Activated CD4-positive, alpha-beta T cell treated with anti-CD3 and anti-CD28 coated beads for 24 hours (primary cell): ENCODE results near the gene NINJ2.
"Not testable (repeated sequence)": the region's sequence is repeated elsewhere in the genome, so short reads cannot be mapped to it uniquely, and the experiment has no call there.

Experiments used
- DNase-seq, 2 donors: peaks; one replicate each; pipeline ENCODE4 v3.0.0-alpha.2; 2020; ENCODE audit warnings: low read depth in 2 of 2

The NINJ2 gene

DNA sequence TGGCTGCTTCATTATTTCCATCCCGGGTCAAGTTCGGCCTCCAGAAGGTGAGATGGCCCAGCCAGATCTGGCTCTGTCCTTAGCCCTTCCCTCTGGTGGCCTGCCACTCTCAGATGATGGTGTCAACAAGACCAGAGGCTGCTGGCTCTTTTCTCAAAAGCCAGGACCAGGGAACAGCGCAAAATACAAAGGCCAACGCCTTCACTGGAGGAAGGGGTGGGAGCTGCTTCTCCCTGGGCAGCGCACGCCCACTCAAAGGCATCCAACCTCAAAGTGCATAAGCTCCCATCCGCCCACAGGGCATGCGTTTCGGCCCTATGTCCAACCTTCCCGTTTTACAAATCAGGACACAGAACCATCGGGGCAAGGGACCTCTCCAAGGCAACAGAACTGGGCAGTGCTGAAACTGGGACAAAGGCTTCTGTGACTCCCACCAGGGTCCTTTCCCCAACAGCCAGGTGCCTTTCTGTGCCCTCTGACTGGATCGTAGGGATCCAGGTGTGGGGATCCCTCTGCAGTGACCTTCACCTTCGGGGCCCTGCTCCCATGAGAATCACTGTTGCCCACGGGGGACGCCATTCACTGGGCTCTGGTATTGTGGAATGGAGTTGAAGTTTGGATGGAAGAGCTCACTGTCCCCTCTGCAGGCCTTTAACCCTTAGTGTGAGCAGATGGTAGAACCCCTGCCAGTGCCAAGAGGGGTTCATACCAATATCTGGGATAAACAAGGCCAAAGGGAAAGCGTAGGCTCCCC is 76.8 kb downstream of the NINJ2 start:
- no peak for DNase-seq

DNA sequence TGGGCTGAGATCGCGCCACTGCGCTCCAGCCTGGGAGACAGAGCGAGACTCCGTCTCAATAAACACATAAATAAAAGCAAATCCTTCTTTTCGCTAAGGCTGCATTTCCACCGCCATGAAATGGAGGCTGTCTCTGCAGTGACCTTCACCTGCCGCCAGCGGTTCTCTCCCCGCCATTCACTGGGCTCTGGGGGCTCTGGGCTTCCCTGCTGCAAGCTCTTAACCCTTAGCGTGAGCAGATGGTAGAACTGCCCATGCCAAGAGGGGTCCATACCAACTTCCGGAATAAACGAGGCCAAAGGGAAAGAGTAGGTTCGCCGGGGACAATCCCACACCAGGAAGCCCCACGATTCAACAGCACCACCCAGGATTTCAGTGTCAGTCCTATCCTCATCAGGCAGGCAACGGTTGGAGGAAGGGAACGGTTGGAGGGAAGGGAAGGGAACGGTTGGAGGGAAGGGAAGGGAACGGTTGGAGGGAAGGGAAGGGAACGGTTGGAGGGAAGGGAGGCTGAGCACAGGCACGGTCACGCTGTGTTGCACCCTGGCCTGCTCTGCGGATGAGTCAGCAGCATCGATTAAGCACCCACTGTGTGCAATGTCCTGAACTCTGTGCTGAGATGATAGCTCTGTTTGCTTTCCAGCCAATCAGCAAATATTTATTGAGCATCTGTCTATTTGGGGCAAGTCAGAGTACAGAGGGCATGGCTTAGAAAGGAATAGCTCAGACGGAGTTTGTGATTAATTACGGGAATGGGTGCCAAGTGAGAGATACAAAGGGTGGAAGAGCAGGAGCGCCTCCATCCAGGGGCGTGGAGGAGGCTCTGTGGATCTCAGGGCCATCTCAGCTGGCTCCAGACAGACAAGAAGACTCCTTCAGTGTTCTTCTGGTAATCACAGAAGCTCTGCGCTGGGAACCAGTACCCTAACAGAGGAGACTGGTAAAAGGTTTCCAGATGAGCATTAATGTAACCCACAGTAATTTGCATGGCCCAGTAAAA is 77.9 kb downstream of the NINJ2 start:
- no peak for DNase-seq

DNA sequence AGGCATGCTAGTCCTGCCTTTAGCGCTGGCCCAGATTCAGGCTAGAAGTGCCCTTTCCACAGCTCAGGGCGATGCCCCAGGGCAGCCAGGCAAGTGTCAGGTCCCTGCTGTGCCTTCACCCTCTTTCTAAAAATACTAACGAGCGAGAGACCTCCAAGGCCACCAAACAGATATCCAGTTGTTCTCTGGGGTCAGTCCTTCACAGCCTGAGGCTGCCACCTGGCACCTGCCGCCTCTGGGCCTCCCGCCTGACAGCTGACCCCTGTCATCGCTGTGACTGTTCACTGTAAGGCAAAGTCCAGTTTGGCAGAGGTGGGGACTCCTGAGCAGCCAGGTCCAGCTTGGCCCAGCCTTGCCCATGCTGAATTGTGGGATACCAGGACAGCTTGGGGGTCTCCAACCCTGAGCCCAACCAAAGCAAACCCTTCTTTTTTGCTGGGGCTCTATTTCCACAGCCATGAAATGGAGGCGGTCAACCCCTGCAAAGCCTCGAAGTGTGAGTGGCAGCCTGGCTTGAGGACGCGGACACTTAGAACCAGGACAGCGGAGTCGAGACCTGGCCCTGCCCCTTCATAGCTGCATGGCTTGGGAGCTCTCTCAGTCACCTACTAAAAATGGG is 79.9 kb downstream of the NINJ2 start:
- DNase-seq: no peak

DNA sequence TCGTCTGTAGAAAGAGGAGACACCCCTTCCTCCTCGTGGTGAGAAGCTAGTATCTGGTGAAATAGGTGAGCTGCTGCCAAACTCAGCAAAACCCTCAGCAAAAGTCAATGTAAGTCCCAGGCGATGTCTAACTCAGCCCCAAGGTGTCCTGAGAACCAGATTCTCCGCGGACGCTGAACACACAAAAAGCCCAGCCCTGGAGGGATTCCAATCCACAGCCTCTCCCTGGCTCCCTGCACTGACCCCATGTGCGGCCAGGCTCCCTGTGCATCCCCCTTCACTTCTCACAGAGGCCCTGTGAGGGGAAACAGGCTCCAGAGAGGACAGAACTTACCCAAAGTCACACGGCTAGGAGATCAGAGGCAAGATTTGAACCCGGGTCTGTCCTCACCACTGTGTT is 81.5 kb downstream of the NINJ2 start:
- DNase-seq: no peak

DNA sequence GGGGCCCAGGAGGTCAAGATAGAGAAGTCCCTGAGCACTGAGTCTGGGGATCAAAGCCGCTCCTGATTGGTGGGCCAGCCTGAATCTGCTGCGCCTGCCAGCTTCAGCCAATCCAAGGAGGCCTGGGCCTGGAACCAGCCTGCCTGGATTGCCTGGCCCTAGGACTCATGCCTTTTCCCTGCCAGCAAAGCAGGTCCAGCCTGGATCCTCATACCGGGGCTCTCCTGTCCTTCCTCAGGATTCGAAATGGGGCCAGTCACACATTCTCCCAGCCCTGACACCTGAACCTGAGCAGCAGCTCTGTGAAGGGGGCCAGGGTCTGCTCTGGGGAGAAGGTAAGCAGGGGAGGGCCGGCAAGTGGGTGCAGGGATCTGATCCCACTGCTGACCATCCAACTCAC is 81.9 kb downstream of the NINJ2 start:
- DNase-seq: no peak

DNA sequence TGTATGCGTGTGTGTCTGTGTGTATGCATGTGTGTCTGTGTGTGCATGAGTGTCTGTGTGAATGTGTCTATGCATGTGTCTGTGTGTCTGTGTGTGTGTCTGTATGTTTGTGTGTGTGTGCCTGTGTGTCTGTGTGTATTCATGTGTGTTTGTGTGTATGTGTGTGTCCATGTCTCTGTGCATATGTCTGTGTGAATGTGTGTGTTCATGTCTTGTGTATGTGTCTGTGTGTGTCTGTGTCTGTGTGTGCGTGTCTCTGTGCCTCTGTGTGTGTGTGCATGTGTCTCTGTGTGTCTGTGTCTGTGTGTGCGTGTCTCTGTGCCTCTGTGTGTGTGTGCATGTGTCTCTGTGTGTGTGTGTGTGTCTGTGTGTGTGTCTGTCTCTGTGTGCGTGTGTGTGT is 82.4 kb downstream of the NINJ2 start:
- no peak for DNase-seq

DNA sequence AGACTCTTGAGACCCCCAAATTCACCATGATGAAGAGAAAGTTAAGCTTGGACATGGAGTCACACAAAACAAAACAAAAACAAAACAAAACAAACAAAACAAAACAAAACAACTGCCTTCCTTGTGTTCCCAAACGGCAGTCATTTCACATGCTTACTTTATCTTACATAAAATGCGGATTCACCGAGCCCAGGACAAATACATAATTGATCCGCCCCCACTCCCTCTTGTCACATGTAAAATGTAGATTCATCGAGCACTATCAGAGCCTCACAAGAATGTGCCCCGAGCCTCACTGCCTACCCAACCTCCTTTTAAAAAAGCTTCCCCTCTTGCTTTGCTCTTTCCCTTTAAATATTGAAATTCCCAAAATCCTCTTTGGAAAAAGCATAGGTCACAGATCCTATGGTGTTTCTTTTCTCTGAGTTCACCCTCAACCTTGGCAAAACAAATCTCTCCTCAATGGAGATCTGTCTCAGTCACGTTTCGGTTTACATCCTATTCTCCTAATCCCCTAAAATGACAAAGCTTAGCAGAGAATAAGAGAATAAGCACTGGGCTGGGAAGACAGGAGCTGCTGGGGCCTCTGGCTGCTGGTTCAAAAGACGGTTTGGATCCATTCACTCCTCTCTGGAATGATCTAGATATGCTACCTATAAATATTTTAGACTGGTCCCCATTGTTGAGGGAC is 83.7 kb downstream of the NINJ2 start:
- DNase-seq: no peak

DNA sequence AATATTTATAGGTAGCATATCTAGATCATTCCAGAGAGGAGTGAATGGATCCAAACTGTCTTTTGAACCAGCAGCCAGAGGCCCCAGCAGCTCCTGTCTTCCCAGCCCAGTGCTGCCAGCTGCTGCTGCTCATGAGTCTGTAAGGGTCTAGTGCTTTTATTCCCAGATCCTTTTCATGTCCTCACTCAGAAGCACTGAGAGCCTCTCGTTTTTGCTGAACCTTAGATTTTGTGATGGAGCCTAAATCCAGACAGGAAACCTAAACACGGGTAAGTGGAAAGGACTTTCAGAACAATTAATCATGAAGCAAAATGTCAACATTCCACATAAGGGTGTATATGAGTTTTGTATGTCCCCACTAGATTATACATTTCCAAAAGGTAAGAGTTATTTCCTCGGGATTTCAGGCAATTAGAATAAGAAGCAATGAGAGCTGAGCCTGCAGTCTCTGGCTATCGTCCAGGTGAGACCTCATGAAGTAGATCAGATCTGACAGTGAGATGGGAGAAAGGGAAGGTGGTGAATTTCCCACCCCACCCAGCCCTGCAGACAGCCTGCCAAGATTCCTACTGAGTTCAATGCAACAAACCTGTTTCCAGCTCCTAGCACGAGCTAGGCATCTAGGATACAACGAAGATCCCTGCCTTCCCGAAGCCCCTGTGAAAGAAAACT is 84.4 kb downstream of the NINJ2 start:
- no peak for DNase-seq

DNA sequence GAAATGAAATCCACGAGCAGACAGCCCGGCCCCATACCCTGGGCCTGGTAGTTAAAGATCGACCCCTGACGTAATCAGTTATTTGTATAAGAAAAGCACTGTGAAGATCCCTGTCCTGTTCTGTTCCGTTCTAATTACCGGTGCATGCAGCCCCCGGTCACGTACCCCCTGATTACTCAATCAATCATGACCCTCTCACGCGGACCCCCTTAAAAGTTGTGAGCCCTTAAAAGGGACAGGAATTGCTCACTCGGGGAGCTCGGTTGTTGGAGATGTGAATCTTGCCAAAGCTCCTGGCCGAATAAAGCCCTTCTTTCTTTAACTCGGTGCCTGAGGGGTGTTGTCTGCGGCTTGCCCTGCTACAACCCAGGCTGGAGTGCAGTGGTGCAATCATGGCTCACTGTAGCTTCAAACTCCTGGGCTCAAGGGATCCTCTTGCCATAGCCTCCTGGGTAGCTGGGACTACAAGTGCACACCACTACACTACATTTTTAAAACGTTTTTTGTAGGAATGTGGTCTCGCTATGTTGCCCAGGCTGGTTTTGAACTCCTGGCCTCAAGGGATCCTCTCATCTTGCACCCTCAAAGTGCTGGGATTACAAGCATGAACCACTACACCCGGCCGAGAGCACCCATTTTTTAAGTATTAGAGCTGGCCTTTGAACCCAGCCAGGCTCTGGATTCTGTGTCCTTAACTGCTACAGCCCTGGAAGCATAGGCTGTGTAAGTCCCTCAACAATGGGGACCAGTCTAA is 85.1 kb downstream of the NINJ2 start:
- DNase-seq: not testable (repeated sequence)

DNA sequence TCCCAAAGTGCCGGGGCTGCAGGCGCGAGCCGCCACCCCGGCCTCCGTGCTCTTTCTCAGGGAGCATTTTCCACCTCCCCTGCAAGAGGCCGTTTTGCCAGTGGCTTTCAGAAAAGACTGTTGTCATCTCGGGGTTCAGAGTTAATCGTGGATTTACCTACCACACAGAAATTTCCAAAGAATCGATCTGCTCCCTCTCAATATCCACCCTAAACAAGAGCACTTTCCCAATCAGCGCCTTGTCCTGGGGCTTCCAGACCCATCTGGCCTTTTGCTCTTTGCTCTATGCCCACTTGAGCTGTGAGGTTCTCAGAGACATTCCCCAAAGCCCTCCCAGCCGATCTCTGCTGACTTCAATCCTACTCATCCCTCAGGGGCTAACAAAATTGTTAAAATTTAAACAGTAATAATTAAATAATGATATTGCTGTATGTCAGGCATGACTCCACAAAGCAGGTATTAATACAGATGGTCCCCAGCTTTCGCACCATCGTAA is 86.6 kb downstream of the NINJ2 start:
- DNase-seq: no peak

DNA sequence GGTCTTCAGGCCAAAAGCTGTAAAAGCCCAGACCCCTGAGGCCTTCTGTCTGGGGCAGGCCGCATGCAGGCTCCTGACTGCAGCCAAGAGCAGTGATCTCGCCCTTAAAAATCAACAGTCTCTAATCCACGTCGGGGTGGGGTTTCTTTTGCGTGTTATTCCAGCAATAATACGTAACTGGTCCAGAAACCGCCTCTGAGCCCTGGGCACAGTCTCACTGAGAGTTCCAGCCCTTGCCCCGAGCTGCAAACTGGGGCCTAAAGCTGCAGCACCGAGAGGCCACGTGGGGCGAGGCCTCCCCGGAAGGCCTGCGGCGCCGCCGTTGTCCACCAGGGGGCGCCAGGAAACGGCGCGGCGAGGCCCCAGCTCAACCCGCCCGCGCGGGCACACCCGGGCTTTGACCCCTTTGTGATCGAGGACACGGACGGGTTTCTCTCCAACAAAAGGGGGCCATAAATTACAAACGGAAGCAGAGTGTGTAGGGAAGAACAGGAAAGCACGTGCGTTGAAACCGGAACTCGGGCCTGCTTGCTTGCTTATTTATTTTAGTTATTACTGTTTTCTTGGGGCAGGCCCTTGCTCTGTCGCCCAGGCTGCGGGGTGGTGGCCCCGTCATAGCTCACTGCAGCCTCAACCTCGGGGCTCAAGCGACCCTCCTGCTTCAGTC is 87.2 kb downstream of the NINJ2 start:
- peak; percentile 81 to 82 for DNase-seq

DNA sequence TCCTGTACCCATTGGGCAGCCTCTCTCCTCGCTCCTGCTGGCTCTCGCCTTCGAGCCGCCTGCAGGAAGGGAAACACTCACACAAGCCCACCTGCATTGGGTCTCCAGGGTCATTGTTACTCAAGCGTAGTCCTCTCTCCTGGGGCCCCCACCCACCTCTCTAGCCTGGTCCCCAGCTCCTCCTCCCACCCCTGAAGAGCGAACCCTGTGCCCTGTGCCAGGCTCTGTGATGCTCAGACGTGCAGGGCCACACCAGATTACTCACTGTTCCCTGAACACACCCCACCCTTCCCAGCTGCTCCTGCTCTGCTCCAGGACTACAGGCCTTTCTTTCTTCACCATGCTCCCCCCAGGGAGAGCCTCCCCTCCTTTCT is 88.1 kb downstream of the NINJ2 start:
- no peak for DNase-seq

DNA sequence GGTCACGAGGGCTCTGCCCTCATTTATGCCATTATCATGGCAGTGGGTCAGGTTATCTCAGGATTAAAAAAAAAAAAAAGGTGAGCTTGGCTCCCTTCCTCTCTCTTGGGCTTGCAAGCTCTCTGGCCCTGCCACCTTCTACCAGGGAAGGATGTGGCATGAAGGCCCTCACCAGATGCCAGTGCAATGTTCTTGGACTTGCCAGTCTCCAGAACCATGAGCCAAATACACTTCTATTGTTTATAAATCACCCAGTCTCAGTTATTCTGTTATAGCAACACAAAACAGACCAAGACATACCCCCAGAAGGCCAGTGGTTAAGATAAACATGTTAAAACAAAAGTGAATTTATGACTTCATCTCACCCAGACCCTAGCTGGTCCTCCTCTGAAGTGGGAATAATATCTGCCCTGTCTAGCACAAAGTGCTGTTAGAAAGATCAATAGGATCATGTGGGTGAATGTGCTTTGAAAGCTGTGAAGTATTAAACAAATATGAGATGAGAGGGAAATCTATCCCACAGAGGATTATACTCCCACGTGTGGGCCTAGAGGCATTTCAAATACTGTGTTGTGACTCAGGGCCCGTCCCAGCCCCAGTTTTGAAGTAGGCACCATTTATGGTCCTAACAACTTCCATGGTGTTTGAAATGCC is 88.6 kb downstream of the NINJ2 start:
- no peak for DNase-seq

DNA sequence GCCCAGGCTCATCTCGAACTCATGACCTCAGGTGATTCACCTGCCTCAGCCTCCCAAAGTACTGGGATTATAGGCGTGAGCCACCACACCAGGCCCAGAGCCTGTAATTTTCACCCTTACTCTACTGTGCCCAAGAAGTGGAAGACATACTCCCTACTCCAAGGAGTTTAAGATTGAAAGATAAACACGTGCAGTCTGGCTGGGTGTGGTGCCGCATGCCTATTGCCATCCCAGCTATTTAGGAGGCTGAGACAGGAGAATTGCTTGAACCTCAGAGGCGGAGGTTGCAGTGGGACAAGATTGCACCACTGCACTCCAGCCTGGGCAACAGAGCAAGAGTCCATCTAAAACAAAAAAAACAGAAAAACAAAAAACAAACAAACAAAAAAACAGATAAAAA is 90.0 kb downstream of the NINJ2 start:
- DNase-seq: no peak

DNA sequence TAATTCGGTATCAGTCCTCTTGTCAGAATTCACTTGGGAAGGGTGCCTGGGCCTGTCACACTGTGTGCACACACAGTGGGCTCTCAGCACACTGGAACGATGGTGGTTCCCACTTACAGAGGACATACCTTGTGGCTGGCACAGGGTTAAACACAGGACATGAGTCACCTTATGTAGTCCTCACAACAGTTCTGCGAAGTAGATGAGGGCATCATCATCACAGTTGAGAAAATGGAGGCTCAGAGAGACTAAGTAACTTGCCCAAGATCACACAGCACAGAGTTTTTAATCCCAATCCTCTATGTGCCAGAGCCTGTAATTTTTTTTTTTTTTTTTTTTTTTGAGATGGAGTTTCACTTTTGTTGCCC is 90.7 kb downstream of the NINJ2 start:
- DNase-seq: no peak

DNA sequence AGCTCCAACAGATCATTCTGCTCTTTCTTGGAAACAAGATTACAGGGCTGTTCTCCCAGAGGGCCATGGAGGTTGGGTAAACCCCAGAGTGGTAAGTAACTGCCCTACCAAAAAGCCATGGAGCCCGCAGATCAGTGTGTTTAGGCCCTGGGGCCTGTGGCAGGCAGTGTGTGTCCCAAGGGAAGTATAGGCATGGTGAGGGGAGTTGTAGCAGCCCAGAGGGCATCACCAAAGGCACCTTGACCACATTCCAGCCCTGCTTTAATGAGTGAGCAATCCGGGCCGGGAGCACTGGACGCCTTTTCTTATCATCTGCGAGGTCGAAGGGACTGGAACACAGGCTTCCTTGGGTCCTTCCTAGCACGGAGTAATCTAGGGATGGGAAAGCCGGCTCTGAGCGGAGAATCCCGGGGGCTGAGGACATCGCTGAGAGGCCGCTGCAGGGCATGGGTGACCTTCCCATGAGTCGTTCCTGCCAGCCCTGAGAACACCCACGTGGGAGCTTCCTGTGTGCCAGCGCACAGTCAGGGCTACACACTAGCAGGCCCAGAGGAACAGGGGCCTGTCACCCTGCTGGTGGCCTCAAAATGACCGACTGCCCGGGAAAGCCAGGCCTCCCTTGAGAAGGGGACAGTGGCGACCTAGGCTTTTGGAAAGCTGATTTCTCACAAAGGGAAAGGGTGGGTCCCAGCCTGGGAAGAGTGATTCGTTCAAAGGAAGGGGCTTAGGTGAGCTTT is 91.3 kb downstream of the NINJ2 start:
- DNase-seq: no peak

DNA sequence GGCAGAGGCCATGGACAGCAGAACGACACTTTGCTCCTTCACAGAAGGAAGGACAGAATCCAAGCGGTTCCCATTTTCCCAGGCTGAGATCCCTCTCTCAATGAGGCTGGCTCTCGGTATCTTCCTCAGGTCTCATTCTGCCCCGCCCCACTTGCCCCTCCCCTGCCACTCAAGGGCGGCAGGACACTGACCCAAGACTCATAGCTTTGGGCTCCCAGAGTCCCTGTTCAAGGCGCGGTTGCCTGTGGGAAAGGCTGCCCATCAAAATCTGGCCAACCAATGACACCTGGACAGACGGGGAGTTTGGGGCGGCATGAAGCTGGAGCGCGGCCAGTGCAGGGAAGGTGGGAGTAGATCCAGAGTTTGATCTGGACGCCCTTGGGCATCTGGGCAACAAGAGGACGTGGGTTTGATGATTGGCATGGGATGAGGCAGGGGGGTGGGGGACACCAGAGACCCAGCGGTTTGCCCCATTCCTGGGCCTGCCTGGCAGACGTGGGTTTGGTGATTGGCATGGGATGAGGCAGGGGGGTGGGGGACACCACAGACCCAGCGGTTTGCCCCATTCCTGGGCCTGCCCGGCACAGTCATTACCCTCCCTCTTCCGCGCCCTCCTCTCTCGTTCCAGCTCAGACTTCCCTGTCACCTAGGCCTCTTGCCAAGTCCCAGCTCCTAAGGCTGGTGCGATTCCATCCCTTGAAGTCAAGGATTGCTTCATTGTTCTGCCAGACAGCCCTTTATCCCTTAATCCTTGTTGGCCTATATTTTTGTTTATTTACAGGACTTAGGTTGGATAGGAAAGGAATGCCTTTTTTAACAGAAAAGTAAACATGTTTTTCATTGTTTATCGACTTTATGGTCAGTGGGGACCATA is 92.1 kb downstream of the NINJ2 start:
- no peak for DNase-seq

DNA sequence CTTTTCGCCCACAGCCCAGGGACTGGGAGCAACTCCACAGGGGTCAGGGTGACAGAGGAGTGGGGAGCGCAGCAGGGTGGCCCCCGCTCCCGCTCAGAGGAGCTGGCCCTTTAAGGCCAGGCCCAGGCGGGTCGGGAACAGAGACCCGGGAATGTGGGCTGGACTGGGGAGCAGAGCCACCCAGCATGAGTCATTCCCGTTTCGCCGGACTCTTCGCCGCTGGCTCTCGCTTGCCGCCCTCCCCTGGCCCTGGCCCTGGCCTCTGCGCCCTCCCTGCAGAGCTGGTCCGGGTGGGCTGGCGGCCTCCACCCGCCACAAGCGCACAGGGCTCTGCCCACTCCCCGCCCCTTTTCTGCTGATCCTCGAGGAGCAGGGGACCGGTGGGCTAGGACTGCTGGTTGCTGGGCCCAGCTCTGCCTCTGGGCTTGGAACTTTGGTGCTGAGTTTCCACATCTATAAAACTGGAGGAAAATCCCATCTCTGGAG is 92.8 kb downstream of the NINJ2 start:
- DNase-seq: no peak
